ENCODE results near the gene C13orf46. TPM values are rescaled to one million over a fixed set of nuclear protein-coding genes. Genes with fewer than 3 reads are reported as not detected.
A peak's percentile ranks its signal among the peaks of the same experiment; 100 is the strongest.
"Not testable (repeated sequence)": the region's sequence is repeated elsewhere in the genome, so short reads cannot be mapped to it uniquely, and the experiment has no call there.

The C13orf46 gene
- total RNA-seq, 1 donor from 2014 or later: 0.83 TPM

GRCh38 chr13:113995051-113995601 lies 21.2 kb upstream of the C13orf46 start:
- H3K27me3 Mint-ChIP-seq (ENCODE audit: insufficient read depth): no peaks in the 10 kb centered on the region
- H3K27ac Mint-ChIP-seq: no peak overlapping the region
- DNase-seq (ENCODE audit: low spot score): no peak
- peaks cover under 1% of the 10 kb centered on the region for H3K9me3 Mint-ChIP-seq
- H3K4me3 Mint-ChIP-seq: no peak overlapping the region
- H3K4me1 Mint-ChIP-seq (ENCODE audit: low read depth): no peaks in the 10 kb centered on the region
- H3K36me3 Mint-ChIP-seq (ENCODE audit: low read depth): peaks cover 42% of the 10 kb centered on the region
- intact Hi-C loops (cut with micrococcal nuclease): no loop called here

GRCh38 chr13:113992276-113993005 lies 18.6 kb upstream of the C13orf46 start:
- DNase-seq (ENCODE audit: low spot score): no peak
- no peak overlapping the region for H3K27ac Mint-ChIP-seq
- H3K9me3 Mint-ChIP-seq: peaks cover 4% of the 10 kb centered on the region
- H3K4me3 Mint-ChIP-seq: no peak overlapping the region
- intact Hi-C loops (cut with micrococcal nuclease): no loop called here
- no peaks in the 10 kb centered on the region for H3K4me1 Mint-ChIP-seq (ENCODE audit: low read depth)
- no peaks in the 10 kb centered on the region for H3K27me3 Mint-ChIP-seq (ENCODE audit: insufficient read depth)
- peaks cover 48% of the 10 kb centered on the region for H3K36me3 Mint-ChIP-seq (ENCODE audit: low read depth)

- H3K27me3 Mint-ChIP-seq (ENCODE audit: insufficient read depth): no peaks in the 10 kb centered on the region
- H3K36me3 Mint-ChIP-seq (ENCODE audit: low read depth): peaks cover 44% of the 10 kb centered on the region
- intact Hi-C loops (cut with micrococcal nuclease): no loop called here
- H3K9me3 Mint-ChIP-seq: peaks cover 4% of the 10 kb centered on the region
- H3K4me1 Mint-ChIP-seq (ENCODE audit: low read depth): no peaks in the 10 kb centered on the region
- H3K4me3 Mint-ChIP-seq: no peak overlapping the region
- no peak overlapping the region for H3K27ac Mint-ChIP-seq
- DNase-seq (ENCODE audit: low spot score): no peak
These were observed 17.9 kb upstream of the C13orf46 start for GRCh38 chr13:113991676-113992179.

- H3K27me3 Mint-ChIP-seq (ENCODE audit: insufficient read depth): no peaks in the 10 kb centered on the region
- no peak for DNase-seq (ENCODE audit: low spot score)
- no peaks in the 10 kb centered on the region for H3K4me1 Mint-ChIP-seq (ENCODE audit: low read depth)
- no peak overlapping the region for H3K4me3 Mint-ChIP-seq
- H3K9me3 Mint-ChIP-seq: peaks cover 4% of the 10 kb centered on the region
- H3K27ac Mint-ChIP-seq: no peak overlapping the region
- intact Hi-C loops (cut with micrococcal nuclease): no loop called here
- peaks cover 44% of the 10 kb centered on the region for H3K36me3 Mint-ChIP-seq (ENCODE audit: low read depth)
These were observed 17.4 kb upstream of the C13orf46 start for GRCh38 chr13:113991191-113991669.

GRCh38 chr13:113990321-113990837 lies 16.5 kb upstream of the C13orf46 start:
- intact Hi-C loops (cut with micrococcal nuclease): no loop called here
- Mint-ChIP-seq H3K27ac (peak overlapping the region; percentile 79), H3K4me1 (ENCODE audit: low read depth) (no peaks in the 10 kb centered on the region), H3K27me3 (ENCODE audit: insufficient read depth) (no peaks in the 10 kb centered on the region), H3K9me3 (peaks cover 4% of the 10 kb centered on the region), H3K4me3 (no peak overlapping the region), H3K36me3 (ENCODE audit: low read depth) (peaks cover 44% of the 10 kb centered on the region)
- no peak for DNase-seq (ENCODE audit: low spot score)

GRCh38 chr13:113989585-113990300 lies 15.9 kb upstream of the C13orf46 start:
- H3K27me3 Mint-ChIP-seq (ENCODE audit: insufficient read depth): no peaks in the 10 kb centered on the region
- no peak overlapping the region for H3K4me3 Mint-ChIP-seq
- intact Hi-C loops (cut with micrococcal nuclease): no loop called here
- DNase-seq (ENCODE audit: low spot score): no peak
- H3K27ac Mint-ChIP-seq: peak overlapping the region; percentile 79
- peaks cover 44% of the 10 kb centered on the region for H3K36me3 Mint-ChIP-seq (ENCODE audit: low read depth)
- H3K4me1 Mint-ChIP-seq (ENCODE audit: low read depth): no peaks in the 10 kb centered on the region
- peaks cover 4% of the 10 kb centered on the region for H3K9me3 Mint-ChIP-seq

GRCh38 chr13:113988859-113989258 lies 15.0 kb upstream of the C13orf46 start:
- H3K27me3 Mint-ChIP-seq (ENCODE audit: insufficient read depth); DNase-seq (ENCODE audit: low spot score); H3K27ac Mint-ChIP-seq; H3K4me3 Mint-ChIP-seq; intact Hi-C loops (cut with micrococcal nuclease); H3K4me1 Mint-ChIP-seq (ENCODE audit: low read depth); H3K9me3 Mint-ChIP-seq: not testable (repeated sequence)
- peaks cover 41% of the 10 kb centered on the region for H3K36me3 Mint-ChIP-seq (ENCODE audit: low read depth)

GRCh38 chr13:113982296-113982661 lies 8.4 kb upstream of the C13orf46 start:
- no peak for DNase-seq (ENCODE audit: low spot score)
- Mint-ChIP-seq H3K27me3 (ENCODE audit: insufficient read depth) (no peaks in the 10 kb centered on the region), H3K9me3 (no peaks in the 10 kb centered on the region), H3K4me1 (ENCODE audit: low read depth) (no peaks in the 10 kb centered on the region), H3K4me3 (no peak overlapping the region), H3K27ac (no peak overlapping the region), H3K36me3 (ENCODE audit: low read depth) (peaks cover 36% of the 10 kb centered on the region)
- intact Hi-C loops (cut with micrococcal nuclease): no loop called here

- DNase-seq (ENCODE audit: low spot score): no peak
- no peaks in the 10 kb centered on the region for H3K9me3 Mint-ChIP-seq
- no peaks in the 10 kb centered on the region for H3K4me1 Mint-ChIP-seq (ENCODE audit: low read depth)
- H3K36me3 Mint-ChIP-seq (ENCODE audit: low read depth): peaks cover 36% of the 10 kb centered on the region
- no peak overlapping the region for H3K4me3 Mint-ChIP-seq
- H3K27ac Mint-ChIP-seq: no peak overlapping the region
- H3K27me3 Mint-ChIP-seq (ENCODE audit: insufficient read depth): no peaks in the 10 kb centered on the region
- intact Hi-C loops (cut with micrococcal nuclease): no loop called here
These were observed 7.9 kb upstream of the C13orf46 start for GRCh38 chr13:113981611-113982295.

GRCh38 chr13:113981194-113981605 lies 7.3 kb upstream of the C13orf46 start:
- H3K27me3 Mint-ChIP-seq (ENCODE audit: insufficient read depth): no peaks in the 10 kb centered on the region
- no peak overlapping the region for H3K4me3 Mint-ChIP-seq
- no peak overlapping the region for H3K27ac Mint-ChIP-seq
- peaks cover 36% of the 10 kb centered on the region for H3K36me3 Mint-ChIP-seq (ENCODE audit: low read depth)
- intact Hi-C loops (cut with micrococcal nuclease): no loop called here
- H3K9me3 Mint-ChIP-seq: no peaks in the 10 kb centered on the region
- DNase-seq (ENCODE audit: low spot score): no peak
- H3K4me1 Mint-ChIP-seq (ENCODE audit: low read depth): no peaks in the 10 kb centered on the region

- intact Hi-C loops (cut with micrococcal nuclease): no loop called here
- Mint-ChIP-seq H3K27ac (no peak overlapping the region), H3K4me3 (no peak overlapping the region), H3K36me3 (ENCODE audit: low read depth) (peaks cover 40% of the 10 kb centered on the region), H3K4me1 (ENCODE audit: low read depth) (no peaks in the 10 kb centered on the region), H3K9me3 (no peaks in the 10 kb centered on the region), H3K27me3 (ENCODE audit: insufficient read depth) (no peaks in the 10 kb centered on the region)
- DNase-seq (ENCODE audit: low spot score): no peak
These were observed 6.7 kb upstream of the C13orf46 start for GRCh38 chr13:113980489-113981064.

GRCh38 chr13:113979791-113980471 lies 6.1 kb upstream of the C13orf46 start:
- Mint-ChIP-seq H3K27me3 (ENCODE audit: insufficient read depth) (no peaks in the 10 kb centered on the region), H3K27ac (no peak overlapping the region), H3K36me3 (ENCODE audit: low read depth) (peaks cover 40% of the 10 kb centered on the region), H3K4me1 (ENCODE audit: low read depth) (no peaks in the 10 kb centered on the region), H3K4me3 (no peak overlapping the region), H3K9me3 (no peaks in the 10 kb centered on the region)
- no peak for DNase-seq (ENCODE audit: low spot score)
- intact Hi-C loops (cut with micrococcal nuclease): no loop called here

Data from activated T-helper 1 cell treated with anti-CD3 and anti-CD28 coated beads, Interleukin-12 subunit alpha, Interleukin-12 subunit beta, Interleukin-2, Interleukin-4 antibody, amounts not matched to agents 30 ng/mL and 10 ng/mL and 1 ng/mL, durations not matched to agents 14 hours and 24 hours and 36 hours (primary cell).